ENCODE measurements around the gene CACNA2D2.

CACNA2D2 gene

GRCh38 chr3:50395070-50395860 is 108.2 kb downstream of the CACNA2D2 start:
- no peak for DNase-seq (ENCODE audit: low read depth, low spot score)

- no peak for DNase-seq (ENCODE audit: low read depth, low spot score)
Measured at GRCh38 chr3:50393061-50393460, 110.4 kb downstream of the CACNA2D2 start.

GRCh38 chr3:50392101-50392715 is 111.2 kb downstream of the CACNA2D2 start:
- DNase-seq (ENCODE audit: low read depth, low spot score), result no peak

GRCh38 chr3:50390508-50391224 is 112.8 kb downstream of the CACNA2D2 start:
- no peak for DNase-seq (ENCODE audit: low read depth, low spot score)

GRCh38 chr3:50389414-50389767 is 114.0 kb downstream of the CACNA2D2 start:
- no peak for DNase-seq (ENCODE audit: low read depth, low spot score)

GRCh38 chr3:50388720-50389413 is 114.6 kb downstream of the CACNA2D2 start:
- DNase-seq (ENCODE audit: low read depth, low spot score), result peak; percentile 37

- no peak for DNase-seq (ENCODE audit: low read depth, low spot score)
Measured at GRCh38 chr3:50388016-50388719, 115.3 kb downstream of the CACNA2D2 start.

- no peak for DNase-seq (ENCODE audit: low read depth, low spot score)
Measured at GRCh38 chr3:50385754-50386153, 117.7 kb downstream of the CACNA2D2 start.

- DNase-seq (ENCODE audit: low read depth, low spot score), result no peak
Measured at GRCh38 chr3:50383750-50384149, 119.7 kb downstream of the CACNA2D2 start.

GRCh38 chr3:50382722-50383121 is 120.7 kb downstream of the CACNA2D2 start:
- DNase-seq (ENCODE audit: low read depth, low spot score), result no peak

- DNase-seq (ENCODE audit: low read depth, low spot score), result no peak
Measured at GRCh38 chr3:50381383-50381782, 122.1 kb downstream of the CACNA2D2 start.

GRCh38 chr3:50380405-50381085 is 122.9 kb downstream of the CACNA2D2 start:
- no peak for DNase-seq (ENCODE audit: low read depth, low spot score)

GRCh38 chr3:50378757-50379156 is 124.7 kb downstream of the CACNA2D2 start:
- DNase-seq (ENCODE audit: low read depth, low spot score), result no peak

GRCh38 chr3:50378024-50378423 is 125.4 kb downstream of the CACNA2D2 start:
- no peak for DNase-seq (ENCODE audit: low read depth, low spot score)

- no peak for DNase-seq (ENCODE audit: low read depth, low spot score)
Measured at GRCh38 chr3:50375258-50375931, 128.0 kb downstream of the CACNA2D2 start.

- no peak for DNase-seq (ENCODE audit: low read depth, low spot score)
Measured at GRCh38 chr3:50374363-50375257, 128.8 kb downstream of the CACNA2D2 start.

- DNase-seq (ENCODE audit: low read depth, low spot score), result no peak
Measured at GRCh38 chr3:50373146-50374051, 130.0 kb downstream of the CACNA2D2 start.

- DNase-seq (ENCODE audit: low read depth, low spot score), result no peak
Measured at GRCh38 chr3:50372349-50372748, 131.1 kb downstream of the CACNA2D2 start.

Data from smooth muscle cell of the brain vasculature (primary cell).